HL-60 (cell line): ENCODE measurements around the gene EMP1.

Source experiments
- DNase-seq, 2 experiments: peaks; one replicate each; pipeline ENCODE4 v3.0.0-alpha.2; 2010 to 2020; ENCODE audit warnings: low read depth in 1 of 2, low spot score in 1 of 2
- H3K27ac ChIP-seq: fragments of 250-450 bp; sonication (Bioruptor Pico); replicated peaks from 2 replicates; pipeline ENCODE4 v1.5.1; 2020; ENCODE audit warnings: mild to moderate bottlenecking, moderate library complexity
- H3K27me3 ChIP-seq: fragments of 250-450 bp; sonication (Bioruptor Pico); 2 replicates; pipeline ENCODE4 v1.5.1; 2021; ENCODE audit warnings: mild to moderate bottlenecking, moderate library complexity; ENCODE audit not compliant: insufficient read depth, poor library complexity, severe bottlenecking
- H3K4me3 ChIP-seq: replicated peaks from 2 replicates; pipeline ENCODE4 v1.5.1; 2011; ENCODE audit warnings: mild to moderate bottlenecking, control low read depth, low read length; ENCODE audit not compliant: insufficient read depth
- GABPA ChIP-seq: IDR thresholded peaks from 2 replicates; pipeline ENCODE4 v1.6.1; 2012; ENCODE audit warnings: low read depth
- POLR2AphosphoS5 ChIP-seq: IDR thresholded peaks from 2 replicates; pipeline ENCODE4 v1.6.1; 2012; ENCODE audit warnings: low read depth
- SPI1 ChIP-seq: IDR thresholded peaks from 2 replicates; pipeline ENCODE4 v1.6.1; 2012; ENCODE audit warnings: low read depth, mild to moderate bottlenecking, borderline replicate concordance
- TF ChIP-seq, protein P1 (sequence below): IDR thresholded peaks from one replicate; pipeline ENCODE4 v1.5.1; 2011; ENCODE audit warnings: low read length, control low read depth, inconsistent platforms; ENCODE audit not compliant: insufficient read depth
- TF ChIP-seq, protein P2 (sequence below): IDR thresholded peaks from 2 replicates; pipeline ENCODE4 v1.6.1; 2012; ENCODE audit warnings: low read depth; ENCODE audit not compliant: insufficient replicate concordance

EMP1 gene

DNA sequence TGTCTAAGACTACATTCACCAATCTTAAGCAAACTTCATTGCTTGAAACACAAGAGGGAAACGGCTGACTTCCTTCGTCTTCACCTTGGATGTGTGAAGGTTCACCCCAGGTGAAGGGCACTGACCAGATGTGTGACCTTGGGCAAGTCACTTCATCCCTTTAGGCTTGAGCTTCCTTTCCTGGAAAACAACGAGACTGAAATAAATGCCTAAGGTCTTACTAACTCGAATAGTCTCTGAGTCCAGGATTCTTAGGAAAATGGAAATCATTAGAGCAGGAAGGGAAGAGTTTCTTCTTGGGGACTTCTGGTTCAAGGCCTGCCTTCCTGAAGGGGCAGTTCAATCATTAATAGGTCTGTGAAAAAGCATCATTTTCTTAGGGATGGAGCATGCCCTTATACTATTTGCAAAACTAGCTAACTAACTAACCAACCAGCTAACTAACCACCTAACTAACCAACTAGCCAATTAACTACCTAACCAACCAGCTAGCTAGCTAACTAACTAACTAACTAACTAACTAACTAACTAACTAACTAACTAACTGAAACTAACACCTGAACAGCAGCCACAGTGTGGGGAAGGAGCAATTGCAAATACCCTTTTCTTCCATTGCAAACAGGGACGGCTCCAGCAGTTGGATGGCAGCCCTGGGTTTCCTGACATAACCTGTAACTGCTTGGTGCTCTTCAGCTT lies 31.5 kb upstream of the EMP1 start:
- no peak for DNase-seq
- H3K27ac ChIP-seq, result peak overlapping the region; percentile 55

DNA sequence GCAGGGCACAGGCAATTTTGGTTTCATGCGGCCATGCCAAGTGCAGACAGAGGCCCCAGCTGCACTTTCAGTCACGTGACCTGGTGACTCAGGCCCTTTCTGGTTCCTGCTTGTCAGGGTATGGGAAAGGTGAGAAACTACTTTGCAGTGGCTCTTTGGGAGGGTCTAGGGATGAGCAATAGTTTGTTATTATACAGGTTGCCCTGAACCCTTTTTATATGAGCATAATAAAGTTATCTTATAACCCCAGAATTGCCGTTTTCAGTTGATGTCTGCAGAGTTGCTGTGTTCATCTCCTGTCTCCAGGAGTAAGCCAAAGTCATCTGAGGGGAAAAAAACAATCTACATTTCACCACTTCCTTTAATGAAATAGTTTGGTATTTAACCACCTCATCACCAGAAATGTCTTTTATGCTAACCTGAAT lies 30.9 kb upstream of the EMP1 start:
- Histone ChIP-seq H3K4me3 (no peak overlapping the region), H3K27me3 (no peaks in the 10 kb centered on the region), H3K27ac (peak overlapping the region; percentile 55)
- DNase-seq, result peak; percentile 77 to 91
- peak; percentile 43; the same call in 1 of the 2 replicates for TF ChIP-seq SPI1
- TF ChIP-seq GABPA, result no peak
- TF ChIP-seq POLR2AphosphoS5, result peak; percentile 67
- TF ChIP-seq, protein P1, sequence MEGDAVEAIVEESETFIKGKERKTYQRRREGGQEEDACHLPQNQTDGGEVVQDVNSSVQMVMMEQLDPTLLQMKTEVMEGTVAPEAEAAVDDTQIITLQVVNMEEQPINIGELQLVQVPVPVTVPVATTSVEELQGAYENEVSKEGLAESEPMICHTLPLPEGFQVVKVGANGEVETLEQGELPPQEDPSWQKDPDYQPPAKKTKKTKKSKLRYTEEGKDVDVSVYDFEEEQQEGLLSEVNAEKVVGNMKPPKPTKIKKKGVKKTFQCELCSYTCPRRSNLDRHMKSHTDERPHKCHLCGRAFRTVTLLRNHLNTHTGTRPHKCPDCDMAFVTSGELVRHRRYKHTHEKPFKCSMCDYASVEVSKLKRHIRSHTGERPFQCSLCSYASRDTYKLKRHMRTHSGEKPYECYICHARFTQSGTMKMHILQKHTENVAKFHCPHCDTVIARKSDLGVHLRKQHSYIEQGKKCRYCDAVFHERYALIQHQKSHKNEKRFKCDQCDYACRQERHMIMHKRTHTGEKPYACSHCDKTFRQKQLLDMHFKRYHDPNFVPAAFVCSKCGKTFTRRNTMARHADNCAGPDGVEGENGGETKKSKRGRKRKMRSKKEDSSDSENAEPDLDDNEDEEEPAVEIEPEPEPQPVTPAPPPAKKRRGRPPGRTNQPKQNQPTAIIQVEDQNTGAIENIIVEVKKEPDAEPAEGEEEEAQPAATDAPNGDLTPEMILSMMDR, result no peak
- TF ChIP-seq, protein P2, sequence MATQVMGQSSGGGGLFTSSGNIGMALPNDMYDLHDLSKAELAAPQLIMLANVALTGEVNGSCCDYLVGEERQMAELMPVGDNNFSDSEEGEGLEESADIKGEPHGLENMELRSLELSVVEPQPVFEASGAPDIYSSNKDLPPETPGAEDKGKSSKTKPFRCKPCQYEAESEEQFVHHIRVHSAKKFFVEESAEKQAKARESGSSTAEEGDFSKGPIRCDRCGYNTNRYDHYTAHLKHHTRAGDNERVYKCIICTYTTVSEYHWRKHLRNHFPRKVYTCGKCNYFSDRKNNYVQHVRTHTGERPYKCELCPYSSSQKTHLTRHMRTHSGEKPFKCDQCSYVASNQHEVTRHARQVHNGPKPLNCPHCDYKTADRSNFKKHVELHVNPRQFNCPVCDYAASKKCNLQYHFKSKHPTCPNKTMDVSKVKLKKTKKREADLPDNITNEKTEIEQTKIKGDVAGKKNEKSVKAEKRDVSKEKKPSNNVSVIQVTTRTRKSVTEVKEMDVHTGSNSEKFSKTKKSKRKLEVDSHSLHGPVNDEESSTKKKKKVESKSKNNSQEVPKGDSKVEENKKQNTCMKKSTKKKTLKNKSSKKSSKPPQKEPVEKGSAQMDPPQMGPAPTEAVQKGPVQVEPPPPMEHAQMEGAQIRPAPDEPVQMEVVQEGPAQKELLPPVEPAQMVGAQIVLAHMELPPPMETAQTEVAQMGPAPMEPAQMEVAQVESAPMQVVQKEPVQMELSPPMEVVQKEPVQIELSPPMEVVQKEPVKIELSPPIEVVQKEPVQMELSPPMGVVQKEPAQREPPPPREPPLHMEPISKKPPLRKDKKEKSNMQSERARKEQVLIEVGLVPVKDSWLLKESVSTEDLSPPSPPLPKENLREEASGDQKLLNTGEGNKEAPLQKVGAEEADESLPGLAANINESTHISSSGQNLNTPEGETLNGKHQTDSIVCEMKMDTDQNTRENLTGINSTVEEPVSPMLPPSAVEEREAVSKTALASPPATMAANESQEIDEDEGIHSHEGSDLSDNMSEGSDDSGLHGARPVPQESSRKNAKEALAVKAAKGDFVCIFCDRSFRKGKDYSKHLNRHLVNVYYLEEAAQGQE, result no peak

More for the DNA sequence above, 31.5 kb upstream of the EMP1 start:
- Histone ChIP-seq H3K4me3 (no peak overlapping the region), H3K27me3 (no peaks in the 10 kb centered on the region)
- TF ChIP-seq SPI1, result no peak

DNA sequence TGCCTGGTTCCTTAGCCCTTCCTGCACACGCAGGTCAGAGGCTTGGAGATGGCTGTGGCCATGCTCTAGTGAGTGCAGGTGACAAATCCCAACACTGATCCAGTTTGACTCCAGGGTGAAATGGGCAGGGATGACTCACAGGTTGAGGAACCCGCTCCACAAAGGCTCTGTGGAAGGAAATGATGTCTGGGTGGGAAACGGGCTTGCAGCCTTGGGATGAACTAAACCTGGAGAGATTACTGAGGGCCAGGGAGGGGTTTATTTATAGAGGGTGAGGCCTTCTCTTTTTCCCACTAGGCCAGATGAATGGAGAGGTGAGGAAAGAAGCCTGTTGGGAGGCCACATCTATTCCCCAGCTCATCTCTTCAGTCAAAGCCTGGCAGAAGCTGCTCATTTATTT lies 29.3 kb upstream of the EMP1 start:
- TF ChIP-seq, protein P1, result no peak
- TF ChIP-seq POLR2AphosphoS5 (no peak), SPI1 (no peak), GABPA (no peak)
- TF ChIP-seq, protein P2, result no peak
- H3K27ac ChIP-seq, result no peak overlapping the region
- H3K27me3 ChIP-seq, result no peaks in the 10 kb centered on the region
- no peak overlapping the region for H3K4me3 ChIP-seq
- no peak for DNase-seq

DNA sequence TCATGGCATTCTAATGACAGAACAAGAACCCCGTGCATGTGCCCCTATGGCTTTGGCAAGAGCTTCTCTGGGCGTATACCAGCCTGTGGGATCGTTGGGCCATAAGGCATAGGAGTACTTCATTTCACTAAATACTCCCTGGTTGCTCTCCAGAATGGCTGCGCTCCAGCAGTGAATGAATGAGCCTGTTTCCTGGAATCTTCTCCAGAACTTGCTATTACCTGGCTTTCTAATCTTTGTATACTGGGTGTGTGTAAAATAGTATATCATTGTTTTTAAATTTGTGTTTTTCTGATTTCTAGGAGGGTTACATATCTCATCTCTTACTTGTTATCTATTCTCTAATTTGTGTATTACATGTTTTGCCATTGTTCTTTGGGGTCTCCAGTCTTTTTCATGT lies 28.6 kb upstream of the EMP1 start:
- Histone ChIP-seq H3K27me3 (no peaks in the 10 kb centered on the region), H3K27ac (no peak overlapping the region), H3K4me3 (no peak overlapping the region)
- DNase-seq, result no peak
- TF ChIP-seq SPI1 (no peak), GABPA (no peak), POLR2AphosphoS5 (no peak)
- TF ChIP-seq, protein P2, result no peak
- TF ChIP-seq, protein P1, result no peak
